Choroid plexus epithelial cell (primary cell): ENCODE data around the gene PLAAT2.

ENCODE experiments used
- DNase-seq: peaks from one replicate; pipeline ENCODE4 v3.0.0-alpha.2; 2010; ENCODE audit warnings: low read depth
- H3K4me3 ChIP-seq: 2 replicates; pipeline ENCODE4 v1.5.1; 2011; ENCODE audit warnings: low read depth, mild to moderate bottlenecking, control low read depth, low read length, moderate library complexity
- CTCF ChIP-seq: conservative IDR thresholded peaks from 2 replicates; pipeline ENCODE4 v1.5.1; 2011; ENCODE audit warnings: low read depth, mild to moderate bottlenecking, control low read depth, inconsistent platforms, low read length, moderate library complexity

PLAAT2 gene

DNA sequence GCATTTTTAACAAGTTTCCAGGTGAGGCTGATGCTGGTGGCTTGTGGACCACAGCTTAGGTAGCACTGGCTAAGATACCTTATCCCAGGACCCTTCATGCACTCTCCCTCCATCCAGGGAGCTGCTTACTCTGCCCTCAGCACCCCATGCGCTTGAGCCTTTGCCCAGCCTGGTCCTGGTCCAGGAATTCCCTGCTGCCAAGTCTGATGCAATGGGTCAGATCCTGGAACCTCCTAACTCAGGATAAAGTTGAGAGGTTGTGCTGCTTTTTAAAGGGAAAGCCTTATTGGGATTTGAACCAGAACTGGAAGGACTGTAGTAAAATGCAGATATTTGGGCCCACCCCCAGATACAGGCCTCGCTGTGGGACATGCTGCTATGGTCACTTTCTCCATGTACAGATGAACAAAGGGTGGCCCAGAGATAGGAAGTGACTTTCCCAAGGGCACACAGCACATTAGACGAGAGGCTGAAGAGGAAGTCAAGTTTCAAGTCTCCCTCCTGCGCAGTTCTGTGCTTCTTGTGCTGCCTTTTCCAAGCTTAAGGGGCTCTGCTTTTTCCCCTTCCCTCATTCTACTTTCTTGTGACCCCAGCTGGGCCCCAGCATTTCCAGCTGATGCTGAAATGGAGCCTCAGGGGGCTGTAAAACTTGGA, 58.1 kb downstream of the PLAAT2 start:
- DNase-seq = no peak
- no peak for TF ChIP-seq CTCF
- H3K4me3 ChIP-seq = no peak overlapping the region

DNA sequence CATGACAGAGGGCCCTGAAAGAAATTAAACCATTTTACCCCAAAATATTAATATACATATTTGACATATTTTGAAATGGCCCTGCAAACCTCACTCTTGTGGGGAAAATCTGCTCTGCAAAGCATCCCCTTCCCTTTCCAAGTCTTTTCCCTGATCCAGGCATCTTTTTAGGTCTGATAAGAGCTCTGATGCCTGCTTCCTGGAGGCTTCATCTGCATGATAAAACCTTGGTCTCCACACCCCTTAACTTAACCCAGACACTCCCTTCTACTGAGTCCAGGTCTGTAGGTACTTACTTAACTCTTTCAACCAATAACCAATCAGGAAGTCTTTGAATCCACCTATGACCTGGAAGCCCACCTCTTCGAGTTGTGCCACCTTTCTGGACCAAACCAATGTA, 59.1 kb downstream of the PLAAT2 start:
- no peak for TF ChIP-seq CTCF
- no peak for DNase-seq
- no peak overlapping the region for H3K4me3 ChIP-seq

- H3K4me3 ChIP-seq = no peak overlapping the region
- no peak for DNase-seq
- no peak for TF ChIP-seq CTCF
Observed at GRCh38 chr11:63503492-63503891, 59.7 kb downstream of the PLAAT2 start.
